Neural crest cell (in vitro differentiated cells): ENCODE results near the gene TIAM1. TPM values are rescaled to one million over a fixed set of nuclear protein-coding genes. Genes with fewer than 3 reads are reported as not detected.
A peak's percentile ranks its signal among the peaks of the same experiment; 100 is the strongest.

Experiments
- DNase-seq: peaks from one replicate; pipeline ENCODE4 v3.0.0; 2021; ENCODE audit warnings: low read depth, mixed read lengths, low spot score
- H3K27ac Mint-ChIP-seq: one replicate; pipeline ENCODE4 v1.8.0; 2021; ENCODE audit warnings: mild to moderate bottlenecking, mixed read lengths; ENCODE audit not compliant: unreplicated experiment
- H3K27me3 Mint-ChIP-seq: 2 replicates; pipeline ENCODE4 v1.8.0; 2021; ENCODE audit warnings: low read depth, mild to moderate bottlenecking, mixed read lengths
- H3K36me3 Mint-ChIP-seq: 2 replicates; pipeline ENCODE4 v1.8.0; 2021; ENCODE audit warnings: low read depth, mild to moderate bottlenecking, mixed read lengths
- H3K4me1 Mint-ChIP-seq: 2 replicates; pipeline ENCODE4 v1.8.0; 2021; ENCODE audit warnings: mixed read lengths
- H3K4me3 Mint-ChIP-seq: one replicate; pipeline ENCODE4 v1.8.0; 2021; ENCODE audit warnings: mild to moderate bottlenecking, mixed read lengths
- H3K9me3 Mint-ChIP-seq: 2 replicates; pipeline ENCODE4 v1.8.0; 2021; ENCODE audit warnings: mixed read lengths
- CTCF ChIP-seq: fragments of 200-600 bp; sonication (generic); conservative IDR thresholded peaks from 2 replicates; pipeline ENCODE4 v1.5.0; 2021; ENCODE audit warnings: antibody characterized with exemption, mild to moderate bottlenecking
- total RNA-seq: library from RNA; stranded (reverse); gene quantifications from 2 replicates; pipeline ENCODE4 v1.2.1, GENCODE V29; 2021

TIAM1 gene
- total RNA-seq, 1 donor from 2014 or later, result 53.6 TPM

GRCh38 chr21:31376301-31376700 lies 32.2 kb upstream of the TIAM1 start:
- peaks cover 5% of the 10 kb centered on the region for H3K36me3 Mint-ChIP-seq
- H3K9me3 Mint-ChIP-seq, result no peaks in the 10 kb centered on the region
- no peak for TF ChIP-seq CTCF

GRCh38 chr21:31374395-31374794 lies 30.3 kb upstream of the TIAM1 start:
- Mint-ChIP-seq H3K36me3 (peaks cover under 1% of the 10 kb centered on the region), H3K27ac (peak overlapping the region; percentile 84)

More at GRCh38 chr21:31376301-31376700, 32.2 kb upstream of the TIAM1 start:
- Mint-ChIP-seq H3K27me3 (no peaks in the 10 kb centered on the region), H3K4me1 (peaks cover 18% of the 10 kb centered on the region), H3K27ac (no peak overlapping the region), H3K4me3 (no peak overlapping the region)
- no peak for DNase-seq

GRCh38 chr21:31372471-31372765 lies 28.4 kb upstream of the TIAM1 start:
- H3K4me1 Mint-ChIP-seq, result peaks cover 25% of the 10 kb centered on the region
- TF ChIP-seq CTCF, result no peak
- no peaks in the 10 kb centered on the region for H3K36me3 Mint-ChIP-seq
- no peak for DNase-seq
- H3K27ac Mint-ChIP-seq, result no peak overlapping the region
- no peaks in the 10 kb centered on the region for H3K9me3 Mint-ChIP-seq
- no peak overlapping the region for H3K4me3 Mint-ChIP-seq
- H3K27me3 Mint-ChIP-seq, result no peaks in the 10 kb centered on the region

More at GRCh38 chr21:31374395-31374794, 30.3 kb upstream of the TIAM1 start:
- TF ChIP-seq CTCF, result no peak
- H3K4me3 Mint-ChIP-seq, result no peak overlapping the region
- peaks cover 19% of the 10 kb centered on the region for H3K4me1 Mint-ChIP-seq
- no peaks in the 10 kb centered on the region for H3K27me3 Mint-ChIP-seq
- no peaks in the 10 kb centered on the region for H3K9me3 Mint-ChIP-seq
- no peak for DNase-seq

GRCh38 chr21:31371715-31372470 lies 27.8 kb upstream of the TIAM1 start:
- H3K4me3 Mint-ChIP-seq, result no peak overlapping the region
- H3K9me3 Mint-ChIP-seq, result no peaks in the 10 kb centered on the region
- no peak for TF ChIP-seq CTCF
- no peak for DNase-seq
- no peak overlapping the region for H3K27ac Mint-ChIP-seq
- peaks cover 28% of the 10 kb centered on the region for H3K4me1 Mint-ChIP-seq
- no peaks in the 10 kb centered on the region for H3K36me3 Mint-ChIP-seq
- H3K27me3 Mint-ChIP-seq, result no peaks in the 10 kb centered on the region

- DNase-seq, result no peak
- Mint-ChIP-seq H3K36me3 (no peaks in the 10 kb centered on the region), H3K4me1 (peaks cover 30% of the 10 kb centered on the region), H3K27me3 (no peaks in the 10 kb centered on the region), H3K9me3 (no peaks in the 10 kb centered on the region), H3K4me3 (no peak overlapping the region), H3K27ac (no peak overlapping the region)
- TF ChIP-seq CTCF, result no peak
These were observed 27.0 kb upstream of the TIAM1 start for GRCh38 chr21:31370893-31371544.
